ENCODE measurements around the gene ZNF649.

GRCh38 chr19:51916167-51916566, 11.3 kb upstream of the ZNF649 start:
- TF ChIP-seq CTCF (IDR thresholded peaks at IDR 0.05) (no peak), POLR2A (IDR thresholded peaks at IDR 0.05) (no peak)
